K562 (cell line): ENCODE data around the gene SNX9. TPM values are rescaled to one million over a fixed set of nuclear protein-coding genes. Genes with fewer than 3 reads are reported as not detected.
A peak's percentile ranks its signal among the peaks of the same experiment; 100 is the strongest.

Experiments
- ATAC-seq: fragments of 200-7000 bp; cut with Tn5 transposase; 3 replicates; pipeline ENCODE4 v1.9.1; 2020; ENCODE audit warnings: moderate library complexity
- BruUV-seq: library from RNA; stranded (reverse); fragments of 400-500 nt; replicated peaks from 2 replicates; lab custom pipeline; 2021; lab: Mats Ljungman, UMichigan
- CTCF ChIA-PET: fragments of 300-600 bp; formaldehyde crosslinking; extraction: SDS; loops from one replicate; lab custom pipeline; 2021; ENCODE audit warnings: low intra/inter-chr PET ratio; lab: Yijun Ruan, JAX
- POLR2A ChIA-PET: fragments of 300-600, 350-650 bp; sonication (Branson Sonifier 250); formaldehyde crosslinking; extraction: SDS; loops from one replicate; lab custom pipeline; 2021; ENCODE audit warnings: antibody characterized with exemption, inconsistent platforms; lab: Yijun Ruan, JAX
- DNase-seq, 4 experiments: peaks; one replicate each; pipeline versions ENCODE4 v3.0.0 to v3.0.0-alpha.2; 2011 to 2018; ENCODE audit warnings: low spot score in 3 of 4, mixed read lengths in 3 of 4; ENCODE audit errors: extremely low read depth in 1 of 4
- FAIRE-seq: peaks from 2 replicates; lab custom pipeline; 2011; peaks lifted over from hg19 to GRCh38; lab: Jason Lieb, UNC
- H2AFZ ChIP-seq: 2 replicates; pipeline ENCODE4 v1.6.0; 2011; ENCODE audit warnings: low read depth, low read length, control low read depth, inconsistent platforms
- H3K27ac ChIP-seq: fragments of 200-600 bp; 3 replicates; pipeline ENCODE4 v1.8.0; 2011; ENCODE audit warnings: low read depth, mild to moderate bottlenecking, control low read depth, inconsistent platforms, low read length, moderate library complexity, mixed read lengths; ENCODE audit errors: extremely low read depth
- H3K27me3 ChIP-seq, 2 experiments: fragments of 300-600 bp in 1 of 2; 2 replicates in 1 of 2; 3 replicates in 1 of 2; pipeline versions ENCODE4 v1.6.0 to v1.8.0; 2011; ENCODE audit warnings: inconsistent platforms in 2 of 2, low read length in 2 of 2, mild to moderate bottlenecking in 1 of 2, mixed read lengths in 1 of 2, moderate library complexity in 1 of 2; ENCODE audit not compliant: control insufficient read depth in 2 of 2, insufficient read depth in 2 of 2
- H3K36me3 ChIP-seq: fragments of 300-600 bp; 3 replicates; pipeline ENCODE4 v1.8.0; 2011; ENCODE audit warnings: mild to moderate bottlenecking, low read length, inconsistent platforms; ENCODE audit not compliant: control insufficient read depth, insufficient read depth
- H3K4me1 ChIP-seq, 2 experiments: fragments of 200-600 bp in 1 of 2; replicated peaks in 1 of 2; 2 replicates in 1 of 2; 3 replicates in 1 of 2; pipeline versions ENCODE4 v1.5.1 to v1.8.0; 2011; ENCODE audit warnings: inconsistent platforms in 2 of 2, low read length in 2 of 2, mild to moderate bottlenecking in 1 of 2, mixed read lengths in 1 of 2, moderate library complexity in 1 of 2; ENCODE audit not compliant: control insufficient read depth in 2 of 2, insufficient read depth in 2 of 2
- H3K4me2 ChIP-seq: 2 replicates; pipeline ENCODE4 v1.6.1; 2011; ENCODE audit warnings: low read length, control low read depth, inconsistent platforms, mixed read lengths; ENCODE audit not compliant: insufficient read depth
- H3K4me3 ChIP-seq: fragments of 200-600 bp; sonication (generic), shearing (Covaris generic); 2 replicates; pipeline ENCODE4 v1.5.1; 2016; ENCODE audit warnings: control low read depth, inconsistent platforms
- H3K79me2 ChIP-seq: fragments of 200-600 bp; 3 replicates; pipeline ENCODE4 v1.8.0; 2011; ENCODE audit warnings: low read length, inconsistent platforms; ENCODE audit not compliant: control insufficient read depth, insufficient read depth
- H3K9ac ChIP-seq, 2 experiments: 2 replicates each; pipeline versions ENCODE4 v1.6.0 to v1.6.1; 2011; ENCODE audit warnings: low read depth in 2 of 2, low read length in 2 of 2, control low read depth in 1 of 2, inconsistent platforms in 1 of 2, mild to moderate bottlenecking in 1 of 2, mixed read lengths in 1 of 2; ENCODE audit not compliant: insufficient read depth in 1 of 2
- H3K9me1 ChIP-seq: one replicate; pipeline ENCODE4 v1.6.0; 2011; ENCODE audit warnings: inconsistent platforms, mild to moderate bottlenecking, low read length, moderate library complexity; ENCODE audit not compliant: control insufficient read depth, insufficient read depth
- H3K9me3 ChIP-seq: replicated peaks from 2 replicates; pipeline ENCODE4 v1.5.1; 2011; ENCODE audit warnings: low read depth, low read length, inconsistent platforms; ENCODE audit not compliant: control insufficient read depth, insufficient read depth
- H4K20me1 ChIP-seq: replicated peaks from 2 replicates; pipeline ENCODE4 v1.6.1; 2011; ENCODE audit warnings: low read length, inconsistent platforms, mixed read lengths; ENCODE audit not compliant: control insufficient read depth, insufficient read depth
- CEBPB ChIP-seq: fragments of 450-650 bp; IDR thresholded peaks from 2 replicates; pipeline ENCODE4 v1.6.1; 2016; ENCODE audit warnings: missing genetic modification characterization, missing compliant biosample characterization
- DPF2 ChIP-seq: fragments of 450-650 bp; IDR thresholded peaks from 2 replicates; pipeline ENCODE4 v1.6.1; 2016
- MAFG ChIP-seq: fragments of 450-650 bp; conservative IDR thresholded peaks from 2 replicates; pipeline ENCODE4 v1.6.1; 2016; ENCODE audit warnings: missing genetic modification characterization, missing compliant biosample characterization
- TARDBP ChIP-seq: fragments of 450-650 bp; IDR thresholded peaks from 2 replicates; pipeline ENCODE4 v1.6.1; 2016
- TBL1XR1 ChIP-seq, 2 experiments: IDR thresholded peaks; 2 replicates each; pipeline ENCODE4 v1.6.1; 2012; ENCODE audit warnings: improper control_type of control experiment in 2 of 2, low read length in 2 of 2, mild to moderate bottlenecking in 1 of 2
- TFAM ChIP-seq: fragments of 250-450 bp; sonication (Bioruptor Pico); conservative IDR thresholded peaks from 2 replicates; pipeline ENCODE4 v1.5.0; 2021; ENCODE audit warnings: mild to moderate bottlenecking, moderate library complexity
- TRIM24 ChIP-seq, 2 experiments: fragments of 450-650 bp; IDR thresholded peaks; 2 replicates each; pipeline ENCODE4 v1.6.1; 2016
- WGBS: fragments of 100-300 bp; shearing (Covaris generic); methylation state at CpG from one replicate; pipeline ENCODE4 v1.1.6; 2016; ENCODE audit warnings: low coverage, mixed read lengths; ENCODE audit not compliant: insufficient coverage; ENCODE audit errors: missing lambda C conversion rate; 5-methylcytosine and 5-hydroxymethylcytosine counted together
- in situ Hi-C: fragments of 300-500 bp; cut with MboI; formaldehyde crosslinking; loops from 4 replicates; pipeline ENCODE4 v1.15.0; 2018; ENCODE audit warnings: inconsistent platforms, mixed read lengths
- intact Hi-C: fragments of 100-400 bp; cut with micrococcal nuclease; formaldehyde crosslinking; loops from 2 replicates; pipeline ENCODE4 v1.14.2; 2022
- polyA plus RNA-seq, 8 experiments: library from polyadenylated mRNA; depleted of rRNA in 4 of 8; stranded (reverse) in 5 of 8; unstranded in 3 of 8; fragments of >200 nt; fragmentation: Nextera tagmentation in 2 of 8; fragmentation: Illumina TruSeq in 1 of 8; extraction: Ambion mirVana in 2 of 8; extraction: Trizol in 1 of 8; gene quantifications; 2 replicates each; pipeline versions ENCODE4 v1.2.1 to v1.2.3, GENCODE V29; 2011 to 2014; ENCODE audit warnings: inconsistent platforms in 1 of 8, missing spikeins in 1 of 8
- total RNA-seq, 7 experiments: library from RNA; depleted of rRNA in 6 of 7; stranded (reverse); fragments of >200 nt in 6 of 7; fragmentation: Illumina TruSeq in 2 of 7; extraction: Trizol in 2 of 7; gene quantifications; 2 replicates each; pipeline versions ENCODE4 v1.2.1 to v1.2.3, GENCODE V29; 2011 to 2021; ENCODE audit warnings: low replicate concordance in 1 of 7
- TF ChIP-seq, protein P1 (sequence below): fragments of 450-650 bp; IDR thresholded peaks from 2 replicates; pipeline ENCODE4 v1.6.1; 2016
- TF ChIP-seq, protein P2 (sequence below): sonication (generic); formaldehyde crosslinking; IDR thresholded peaks from 2 replicates; pipeline ENCODE4 v1.8.0; 2022; ENCODE audit warnings: mild to moderate bottlenecking, missing genetic modification reagents
- TF ChIP-seq, protein P3 (sequence below): sonication (generic); formaldehyde crosslinking; IDR thresholded peaks from 2 replicates; pipeline ENCODE4 v1.8.0; 2023; ENCODE audit warnings: mild to moderate bottlenecking, missing genetic modification reagents
- TF ChIP-seq, protein P4 (sequence below): IDR thresholded peaks from 2 replicates; pipeline ENCODE4 v1.6.1; 2012; ENCODE audit warnings: low read depth, low read length, improper control_type of control experiment, borderline replicate concordance
- TF ChIP-seq, protein P5 (sequence below): fragments of 250-450 bp; sonication (Bioruptor Pico); IDR thresholded peaks from 2 replicates; pipeline ENCODE4 v1.5.1; 2021; ENCODE audit warnings: mild to moderate bottlenecking

Gene SNX9
- total and polyA plus RNA-seq, 9 of the 15 experiments (the other 6 are each of a cell fraction or from before 2014, with no cell fraction given) = 6.0 to 81.7 (median 57.1) TPM

DNA sequence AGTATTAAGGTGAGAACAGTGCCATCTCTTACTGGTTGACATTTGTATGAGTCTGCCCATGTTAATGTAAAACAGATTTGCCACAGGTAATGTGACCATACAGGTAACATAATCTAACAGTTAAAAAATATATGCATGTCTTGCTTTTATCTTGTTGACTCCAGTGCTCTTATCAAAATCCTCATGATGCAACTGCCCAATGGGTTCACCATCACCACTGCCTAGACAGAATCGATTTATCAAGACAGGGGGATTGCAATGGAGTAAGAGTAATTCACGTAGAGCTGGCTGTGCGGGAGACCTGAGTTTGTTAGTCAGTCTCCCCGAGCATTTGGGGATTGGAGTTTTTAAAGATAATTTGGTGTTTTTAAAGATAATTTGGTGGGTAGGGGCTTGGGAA lies 19.2 kb downstream of the SNX9 start:
- Histone ChIP-seq H3K27me3 (no peaks in the 10 kb centered on the region), H3K36me3 (peaks cover 3% of the 10 kb centered on the region), H3K4me1 (peaks cover 19 to 63% of the 10 kb centered on the region in 2 experiments), H3K9ac (peak overlapping the region in 1 of 2 experiments; percentile 3; a peak in 1 of 4 replicates), H2AFZ (no peak overlapping the region), H3K4me3 (no peak overlapping the region), H3K79me2 (peaks cover 100% of the 10 kb centered on the region), H4K20me1 (peaks cover 7% of the 10 kb centered on the region; the same call in 1 of the 2 replicates), H3K9me1 (no peaks in the 10 kb centered on the region), H3K4me2 (peak overlapping the region; percentile 76), H3K27ac (peak overlapping the region; percentile 64; the same call in 1 of the 3 replicates), H3K9me3 (no peaks in the 10 kb centered on the region)
- intact Hi-C loops = no loop called here
- no TSS peak for BruUV-seq
- WGBS = 9% methylated on average over 4 of the region's 4 CpGs
- CTCF ChIA-PET = no interaction called here
- DNase-seq (peak in 1 of 4 experiments; percentile 49), ATAC-seq (no peak), FAIRE-seq (peak; percentile 52)
- POLR2A ChIA-PET = interaction anchor here (13.8 kb wide), 1 partner anchor 8 kb away, joined by 149 read pairs; no protein-coding TSS in a partner anchor
- in situ Hi-C loops = no loop called here
- peak in 1 of 2 experiments; percentile 28; a peak in 1 of 4 replicates for TF ChIP-seq TBL1XR1 (IDR thresholded peaks at IDR 0.05; ENCODE audit: low read length in 2 of 2)
- TF ChIP-seq MAFG (tag) = no peak
- TF ChIP-seq, protein P1, sequence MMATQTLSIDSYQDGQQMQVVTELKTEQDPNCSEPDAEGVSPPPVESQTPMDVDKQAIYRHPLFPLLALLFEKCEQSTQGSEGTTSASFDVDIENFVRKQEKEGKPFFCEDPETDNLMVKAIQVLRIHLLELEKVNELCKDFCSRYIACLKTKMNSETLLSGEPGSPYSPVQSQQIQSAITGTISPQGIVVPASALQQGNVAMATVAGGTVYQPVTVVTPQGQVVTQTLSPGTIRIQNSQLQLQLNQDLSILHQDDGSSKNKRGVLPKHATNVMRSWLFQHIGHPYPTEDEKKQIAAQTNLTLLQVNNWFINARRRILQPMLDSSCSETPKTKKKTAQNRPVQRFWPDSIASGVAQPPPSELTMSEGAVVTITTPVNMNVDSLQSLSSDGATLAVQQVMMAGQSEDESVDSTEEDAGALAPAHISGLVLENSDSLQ = no peak
- TF ChIP-seq, protein P2, sequence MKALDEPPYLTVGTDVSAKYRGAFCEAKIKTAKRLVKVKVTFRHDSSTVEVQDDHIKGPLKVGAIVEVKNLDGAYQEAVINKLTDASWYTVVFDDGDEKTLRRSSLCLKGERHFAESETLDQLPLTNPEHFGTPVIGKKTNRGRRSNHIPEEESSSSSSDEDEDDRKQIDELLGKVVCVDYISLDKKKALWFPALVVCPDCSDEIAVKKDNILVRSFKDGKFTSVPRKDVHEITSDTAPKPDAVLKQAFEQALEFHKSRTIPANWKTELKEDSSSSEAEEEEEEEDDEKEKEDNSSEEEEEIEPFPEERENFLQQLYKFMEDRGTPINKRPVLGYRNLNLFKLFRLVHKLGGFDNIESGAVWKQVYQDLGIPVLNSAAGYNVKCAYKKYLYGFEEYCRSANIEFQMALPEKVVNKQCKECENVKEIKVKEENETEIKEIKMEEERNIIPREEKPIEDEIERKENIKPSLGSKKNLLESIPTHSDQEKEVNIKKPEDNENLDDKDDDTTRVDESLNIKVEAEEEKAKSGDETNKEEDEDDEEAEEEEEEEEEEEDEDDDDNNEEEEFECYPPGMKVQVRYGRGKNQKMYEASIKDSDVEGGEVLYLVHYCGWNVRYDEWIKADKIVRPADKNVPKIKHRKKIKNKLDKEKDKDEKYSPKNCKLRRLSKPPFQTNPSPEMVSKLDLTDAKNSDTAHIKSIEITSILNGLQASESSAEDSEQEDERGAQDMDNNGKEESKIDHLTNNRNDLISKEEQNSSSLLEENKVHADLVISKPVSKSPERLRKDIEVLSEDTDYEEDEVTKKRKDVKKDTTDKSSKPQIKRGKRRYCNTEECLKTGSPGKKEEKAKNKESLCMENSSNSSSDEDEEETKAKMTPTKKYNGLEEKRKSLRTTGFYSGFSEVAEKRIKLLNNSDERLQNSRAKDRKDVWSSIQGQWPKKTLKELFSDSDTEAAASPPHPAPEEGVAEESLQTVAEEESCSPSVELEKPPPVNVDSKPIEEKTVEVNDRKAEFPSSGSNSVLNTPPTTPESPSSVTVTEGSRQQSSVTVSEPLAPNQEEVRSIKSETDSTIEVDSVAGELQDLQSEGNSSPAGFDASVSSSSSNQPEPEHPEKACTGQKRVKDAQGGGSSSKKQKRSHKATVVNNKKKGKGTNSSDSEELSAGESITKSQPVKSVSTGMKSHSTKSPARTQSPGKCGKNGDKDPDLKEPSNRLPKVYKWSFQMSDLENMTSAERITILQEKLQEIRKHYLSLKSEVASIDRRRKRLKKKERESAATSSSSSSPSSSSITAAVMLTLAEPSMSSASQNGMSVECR (CRISPR knock-in tag) = no peak
- TF ChIP-seq, protein P3, sequence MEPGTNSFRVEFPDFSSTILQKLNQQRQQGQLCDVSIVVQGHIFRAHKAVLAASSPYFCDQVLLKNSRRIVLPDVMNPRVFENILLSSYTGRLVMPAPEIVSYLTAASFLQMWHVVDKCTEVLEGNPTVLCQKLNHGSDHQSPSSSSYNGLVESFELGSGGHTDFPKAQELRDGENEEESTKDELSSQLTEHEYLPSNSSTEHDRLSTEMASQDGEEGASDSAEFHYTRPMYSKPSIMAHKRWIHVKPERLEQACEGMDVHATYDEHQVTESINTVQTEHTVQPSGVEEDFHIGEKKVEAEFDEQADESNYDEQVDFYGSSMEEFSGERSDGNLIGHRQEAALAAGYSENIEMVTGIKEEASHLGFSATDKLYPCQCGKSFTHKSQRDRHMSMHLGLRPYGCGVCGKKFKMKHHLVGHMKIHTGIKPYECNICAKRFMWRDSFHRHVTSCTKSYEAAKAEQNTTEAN = 0 out of 2 replicates have a peak, but pooled peaks have one; percentile 39
- TF ChIP-seq, protein P4, sequence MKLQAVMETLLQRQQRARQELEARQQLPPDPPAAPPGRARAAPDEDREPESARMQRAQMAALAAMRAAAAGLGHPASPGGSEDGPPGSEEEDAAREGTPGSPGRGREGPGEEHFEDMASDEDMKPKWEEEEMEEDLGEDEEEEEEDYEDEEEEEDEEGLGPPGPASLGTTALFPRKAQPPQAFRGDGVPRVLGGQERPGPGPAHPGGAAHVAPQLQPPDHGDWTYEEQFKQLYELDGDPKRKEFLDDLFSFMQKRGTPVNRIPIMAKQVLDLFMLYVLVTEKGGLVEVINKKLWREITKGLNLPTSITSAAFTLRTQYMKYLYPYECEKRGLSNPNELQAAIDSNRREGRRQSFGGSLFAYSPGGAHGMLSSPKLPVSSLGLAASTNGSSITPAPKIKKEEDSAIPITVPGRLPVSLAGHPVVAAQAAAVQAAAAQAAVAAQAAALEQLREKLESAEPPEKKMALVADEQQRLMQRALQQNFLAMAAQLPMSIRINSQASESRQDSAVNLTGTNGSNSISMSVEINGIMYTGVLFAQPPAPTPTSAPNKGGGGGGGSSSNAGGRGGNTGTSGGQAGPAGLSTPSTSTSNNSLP = peak; percentile 87; the same call in 1 of the 2 replicates
- TF ChIP-seq TARDBP = no peak
- TF ChIP-seq TFAM (CRISPR knock-in tag) = no peak
- TF ChIP-seq TRIM24 (IDR thresholded peaks at IDR 0.05) = 0 out of 4 replicates have a peak, but pooled peaks of 1 of the 2 experiments have one; percentile 31
- TF ChIP-seq, protein P5, sequence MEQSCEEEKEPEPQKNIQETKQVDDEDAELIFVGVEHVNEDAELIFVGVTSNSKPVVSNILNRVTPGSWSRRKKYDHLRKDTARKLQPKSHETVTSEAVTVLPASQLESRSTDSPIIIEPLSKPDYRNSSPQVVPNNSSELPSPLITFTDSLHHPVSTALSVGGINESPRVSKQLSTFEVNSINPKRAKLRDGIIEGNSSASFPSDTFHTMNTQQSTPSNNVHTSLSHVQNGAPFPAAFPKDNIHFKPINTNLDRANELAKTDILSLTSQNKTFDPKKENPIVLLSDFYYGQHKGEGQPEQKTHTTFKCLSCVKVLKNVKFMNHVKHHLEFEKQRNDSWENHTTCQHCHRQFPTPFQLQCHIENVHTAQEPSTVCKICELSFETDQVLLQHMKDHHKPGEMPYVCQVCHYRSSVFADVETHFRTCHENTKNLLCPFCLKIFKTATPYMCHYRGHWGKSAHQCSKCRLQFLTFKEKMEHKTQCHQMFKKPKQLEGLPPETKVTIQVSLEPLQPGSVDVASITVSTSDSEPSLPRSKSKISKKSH (CRISPR knock-in tag) = no peak
- TF ChIP-seq CEBPB (tag) = peak; percentile 72
- TF ChIP-seq DPF2 = peak; percentile 39; the same call in 1 of the 2 replicates
